ENCODE measurements around the gene CACNA1H.

GRCh38 chr16:1184156-1184868 is 31.4 kb downstream of the CACNA1H start:
- TF ChIP-seq POLR2A (IDR thresholded peaks at IDR 0.05; ENCODE audit: extremely low read depth, insufficient read length) (no peak), CTCF (IDR thresholded peaks at IDR 0.05; ENCODE audit: low read depth, low read length) (no peak)
